ENCODE results near the gene METAP1D.

Gene METAP1D

DNA sequence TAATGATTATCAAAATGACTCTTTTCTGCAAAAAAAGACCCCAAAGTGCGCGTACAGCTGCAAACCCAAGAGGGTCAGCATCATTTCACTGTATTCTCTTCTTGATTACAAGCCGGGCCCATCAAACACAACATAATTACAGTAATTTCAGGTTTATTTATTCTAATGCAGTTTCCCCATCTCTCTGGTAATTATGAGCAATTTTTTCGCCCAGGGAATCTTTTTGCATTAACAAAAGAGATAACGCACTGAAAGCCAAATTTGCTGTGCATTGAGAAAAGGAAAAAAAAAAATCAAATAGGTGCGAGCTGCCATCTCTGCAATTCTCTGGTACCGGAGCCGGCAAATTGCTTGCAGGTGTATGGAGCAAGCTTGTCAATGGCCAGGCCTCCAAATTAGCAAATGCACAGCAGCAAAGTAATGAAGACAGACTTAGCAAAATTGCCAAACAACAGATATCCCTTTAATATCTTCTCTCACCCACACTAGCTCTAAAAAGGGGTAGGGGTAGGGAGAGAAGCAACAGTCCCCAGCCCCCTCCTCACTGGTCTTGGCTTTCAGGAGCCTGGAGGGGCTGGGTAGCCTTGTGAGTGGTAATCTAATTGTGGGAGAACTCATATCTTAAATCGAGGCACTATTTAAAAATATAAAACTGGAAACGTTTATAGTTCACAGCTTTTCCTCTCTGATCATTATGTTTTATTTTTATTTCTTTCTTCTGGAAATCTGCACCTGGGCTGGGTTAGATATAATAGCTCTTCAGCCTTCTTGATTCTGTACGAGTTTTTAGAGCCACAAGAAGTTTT is 92.2 kb downstream of the METAP1D start:
- DNase-seq = peak; percentile 59

GRCh38 chr2:172092716-172093415 is 93.1 kb downstream of the METAP1D start:
- DNase-seq = peak; percentile 68

DNA sequence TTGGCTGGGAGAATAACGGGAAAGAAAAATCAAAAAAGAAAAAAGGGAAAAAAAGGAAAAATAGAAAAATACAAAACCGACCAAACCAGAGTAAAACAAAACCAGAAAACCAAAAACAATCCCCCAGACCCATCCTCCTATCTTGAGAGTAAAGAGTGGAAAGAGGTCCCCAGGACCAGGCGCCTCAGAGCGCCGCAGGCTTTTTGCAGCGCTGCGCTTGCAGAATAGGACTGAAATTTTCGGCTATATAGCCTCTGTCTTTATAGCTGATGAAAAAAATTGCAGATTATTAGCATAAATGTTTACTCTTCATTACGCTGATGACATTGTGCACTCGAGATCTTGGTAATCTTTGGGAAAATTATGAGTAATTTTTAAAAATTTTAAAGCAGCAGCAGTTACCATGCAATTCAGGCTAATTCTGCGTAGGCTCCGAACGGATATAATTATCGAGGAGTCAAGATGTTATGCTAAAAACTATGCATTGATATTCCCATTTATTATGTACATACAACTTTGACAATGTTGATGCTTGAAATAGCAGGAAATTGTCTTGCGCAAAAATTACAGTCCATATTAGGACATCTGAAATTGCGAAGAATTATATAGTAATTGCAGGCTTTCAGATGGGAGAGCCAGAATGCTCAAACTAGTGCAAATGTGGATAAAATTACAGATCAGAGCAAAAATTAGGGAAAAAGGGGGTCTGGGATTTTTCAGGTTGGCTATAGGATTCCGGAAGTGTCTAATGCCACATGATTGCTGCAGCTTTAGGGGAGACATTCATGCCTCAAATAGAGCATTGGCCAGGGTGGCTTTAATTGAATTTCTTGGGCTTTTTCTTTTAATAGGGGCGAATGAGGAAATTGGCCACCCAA is 93.9 kb downstream of the METAP1D start:
- DNase-seq = no peak

DNA sequence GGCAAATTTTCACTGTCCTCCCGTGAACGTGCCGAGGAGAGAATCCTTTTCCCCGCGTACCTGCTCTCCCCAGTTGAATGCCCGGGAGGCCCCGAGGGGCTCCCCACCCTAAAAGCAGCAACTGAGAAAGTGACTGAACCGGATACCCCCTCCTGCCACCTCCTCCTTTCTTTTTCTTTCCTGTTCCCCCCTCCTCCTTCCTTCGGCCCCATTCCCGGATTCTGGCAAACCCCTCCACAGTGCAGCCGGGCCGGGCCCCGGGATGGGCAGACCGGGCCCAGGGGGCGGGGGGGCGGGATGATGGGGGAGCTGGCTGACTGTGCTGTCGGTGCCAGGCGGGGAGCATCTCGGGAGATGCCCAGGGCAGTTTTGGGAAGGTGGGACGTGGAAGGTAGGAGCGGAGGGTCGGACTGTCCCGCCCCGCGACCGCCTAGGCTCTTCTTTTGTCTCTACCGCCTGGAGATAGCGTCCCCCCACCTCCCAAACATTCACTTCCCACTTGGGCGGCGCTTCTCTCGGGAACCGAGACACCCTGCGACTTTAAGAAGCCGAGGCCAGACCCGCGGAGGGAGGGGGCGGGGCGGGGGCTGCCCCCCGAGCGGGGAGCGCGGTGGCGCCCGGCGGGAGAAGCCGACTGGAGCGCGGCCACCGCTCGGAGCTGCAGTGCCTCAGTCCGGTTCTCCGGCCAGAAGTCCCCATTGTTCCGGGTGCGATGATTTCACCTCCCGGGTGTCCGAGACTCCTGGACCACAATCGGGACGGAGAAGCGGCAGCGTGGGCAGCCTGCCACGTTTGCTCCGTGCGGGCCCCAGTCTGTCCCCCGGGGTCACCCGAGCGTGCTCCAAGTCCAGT is 94.8 kb downstream of the METAP1D start:
- peak; percentile 49 for DNase-seq

DNA sequence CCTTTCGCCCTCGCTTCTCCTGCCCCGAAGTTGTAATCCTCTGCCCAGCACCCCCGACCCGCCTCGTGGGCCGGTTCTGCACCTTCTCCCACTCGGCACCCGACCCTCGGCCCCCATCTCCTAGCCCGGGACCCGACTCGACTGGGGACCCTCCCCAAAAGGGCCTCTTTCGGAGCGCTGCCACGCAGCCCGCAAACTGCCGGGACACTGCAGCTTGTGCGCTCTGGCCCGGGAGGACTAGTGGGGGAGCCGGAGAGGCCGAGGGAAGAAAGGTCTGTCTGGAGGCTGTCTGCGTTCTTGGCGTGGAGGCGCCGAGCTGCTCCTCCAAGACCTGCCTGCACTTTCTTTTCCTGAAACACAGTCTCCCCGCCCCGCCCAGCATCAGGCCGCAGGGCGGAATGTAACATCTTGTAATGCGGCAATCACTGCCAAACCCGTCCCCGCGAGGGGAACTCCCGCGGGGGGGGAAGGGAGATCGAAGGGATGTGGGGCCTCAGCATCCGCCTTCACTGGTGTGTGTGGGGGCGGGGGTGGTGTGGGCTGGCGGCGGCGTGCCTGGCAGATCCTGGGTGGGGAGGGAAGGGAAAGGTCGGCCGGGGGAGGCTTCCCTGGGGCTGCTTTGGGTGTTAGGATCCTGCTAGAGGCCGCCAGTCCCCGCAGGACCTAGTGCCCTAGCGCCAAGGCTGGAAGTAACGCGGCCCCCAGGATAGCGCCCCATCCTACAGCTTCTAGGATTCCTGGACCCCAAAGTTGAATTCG is 95.6 kb downstream of the METAP1D start:
- DNase-seq = peak; percentile 75

DNA sequence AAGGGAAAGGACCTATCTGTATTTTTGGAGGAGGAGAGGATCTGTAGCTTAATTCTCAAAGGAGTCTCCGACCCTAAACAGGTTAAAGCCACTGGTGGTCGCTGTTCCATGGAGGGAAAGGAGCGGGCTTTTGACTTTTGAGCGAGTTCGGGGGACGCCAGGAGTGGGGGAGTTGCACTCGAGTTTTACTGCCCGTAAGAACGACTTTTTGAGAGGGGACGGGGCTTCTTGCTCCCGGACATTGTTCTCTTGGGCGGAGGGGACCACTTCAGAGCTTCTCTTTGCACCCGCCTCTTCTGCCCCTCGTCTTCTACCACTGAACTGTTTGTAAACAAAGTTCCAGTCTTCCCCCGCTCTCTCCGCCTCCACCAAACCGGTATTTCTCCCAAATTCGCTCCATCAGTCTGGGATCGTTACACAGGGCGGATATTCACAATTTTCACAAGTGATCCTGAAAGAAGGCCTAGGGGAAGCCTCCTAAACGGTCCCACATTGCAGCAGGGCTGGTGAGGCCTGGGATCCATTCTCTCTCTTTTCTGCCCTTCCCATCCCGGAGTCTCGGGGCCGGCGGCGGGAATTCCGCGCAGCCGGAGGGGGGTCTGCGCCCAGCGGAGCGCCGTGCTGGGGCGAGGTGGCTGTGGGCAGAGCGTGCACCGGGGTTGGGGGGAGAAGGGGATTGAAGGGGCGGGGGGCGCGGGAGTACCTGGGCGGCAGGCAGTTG is 96.3 kb downstream of the METAP1D start:
- peak; percentile 71 for DNase-seq

DNA sequence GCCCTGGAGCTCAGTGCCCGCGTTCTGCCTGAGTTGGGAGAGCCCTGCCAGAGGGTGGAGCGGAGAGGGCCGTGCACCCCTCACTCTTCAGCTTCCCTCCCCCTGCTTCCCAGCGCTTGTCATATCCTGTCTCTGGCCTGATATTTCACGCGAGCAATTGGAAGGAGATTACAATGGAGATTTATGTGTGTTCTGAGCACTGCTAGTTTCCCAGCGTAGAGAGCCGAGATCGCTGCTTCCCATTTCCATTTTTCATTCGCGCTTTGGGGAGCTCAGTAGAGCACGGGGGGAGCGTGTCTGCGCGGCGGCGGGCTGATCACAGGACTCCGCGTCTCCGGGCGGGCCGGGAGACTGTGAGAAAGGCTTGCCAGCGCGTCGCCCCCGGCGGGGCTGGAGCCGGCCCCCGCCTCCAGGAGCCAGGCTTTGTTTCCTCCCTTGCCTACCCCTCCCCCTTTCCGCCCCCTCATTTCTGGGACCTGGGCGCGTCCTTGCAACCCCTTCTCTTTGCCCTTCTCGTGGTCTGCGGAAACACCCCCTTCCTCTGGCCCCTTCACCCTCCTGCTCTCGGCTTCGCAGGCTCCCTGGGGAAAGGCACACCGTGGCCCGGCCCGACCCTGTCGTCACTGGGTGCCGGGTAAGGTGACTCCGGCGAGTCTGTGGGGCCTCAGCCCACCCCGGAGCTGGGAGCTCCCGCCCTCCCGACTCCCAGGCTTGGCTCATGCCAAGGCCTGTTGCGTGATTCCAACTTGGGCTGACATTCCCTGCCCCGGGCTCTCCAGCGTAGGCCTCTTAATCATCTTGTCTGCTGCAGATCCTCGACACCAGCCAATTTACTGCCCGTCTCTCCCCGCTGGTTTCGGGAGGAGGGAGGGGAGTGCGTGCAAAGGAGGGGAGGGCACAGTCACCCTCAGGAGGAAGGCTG is 97.1 kb downstream of the METAP1D start:
- DNase-seq = peak; percentile 67

DNA sequence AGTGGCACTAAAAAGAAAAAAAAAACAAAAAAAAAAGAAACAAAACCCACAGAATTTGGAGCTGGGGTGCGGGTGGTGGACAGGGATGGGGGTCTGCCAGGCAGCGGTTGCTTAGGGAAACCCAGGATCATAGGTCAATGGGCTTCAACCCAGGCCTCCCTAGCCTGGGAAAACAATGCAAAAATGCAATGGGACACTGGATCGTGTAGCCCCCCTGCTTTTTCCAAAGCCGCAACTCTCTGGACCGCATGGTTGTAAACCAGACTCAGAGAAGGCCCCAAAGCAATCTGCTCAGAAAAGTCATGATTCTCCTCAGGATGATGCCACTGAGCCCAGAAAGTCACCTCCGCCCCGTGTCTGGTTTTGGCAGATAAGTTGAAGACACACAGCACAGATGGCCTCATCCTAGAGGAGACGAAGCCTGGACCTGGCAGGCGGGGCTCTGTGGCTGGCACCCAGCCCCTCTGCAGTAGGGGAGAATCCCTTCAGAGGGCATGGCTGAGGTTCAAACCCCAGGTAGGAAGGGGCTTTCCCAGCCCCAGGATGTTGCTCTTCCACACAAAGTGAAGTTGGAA is 97.9 kb downstream of the METAP1D start:
- DNase-seq = peak; percentile 48

- no peak for DNase-seq
These were observed 98.5 kb downstream of the METAP1D start for GRCh38 chr2:172098287-172098649.

GRCh38 chr2:172098650-172099471 is 99.1 kb downstream of the METAP1D start:
- DNase-seq = peak; percentile 86

GRCh38 chr2:172099472-172100079 is 99.8 kb downstream of the METAP1D start:
- DNase-seq = no peak

DNA sequence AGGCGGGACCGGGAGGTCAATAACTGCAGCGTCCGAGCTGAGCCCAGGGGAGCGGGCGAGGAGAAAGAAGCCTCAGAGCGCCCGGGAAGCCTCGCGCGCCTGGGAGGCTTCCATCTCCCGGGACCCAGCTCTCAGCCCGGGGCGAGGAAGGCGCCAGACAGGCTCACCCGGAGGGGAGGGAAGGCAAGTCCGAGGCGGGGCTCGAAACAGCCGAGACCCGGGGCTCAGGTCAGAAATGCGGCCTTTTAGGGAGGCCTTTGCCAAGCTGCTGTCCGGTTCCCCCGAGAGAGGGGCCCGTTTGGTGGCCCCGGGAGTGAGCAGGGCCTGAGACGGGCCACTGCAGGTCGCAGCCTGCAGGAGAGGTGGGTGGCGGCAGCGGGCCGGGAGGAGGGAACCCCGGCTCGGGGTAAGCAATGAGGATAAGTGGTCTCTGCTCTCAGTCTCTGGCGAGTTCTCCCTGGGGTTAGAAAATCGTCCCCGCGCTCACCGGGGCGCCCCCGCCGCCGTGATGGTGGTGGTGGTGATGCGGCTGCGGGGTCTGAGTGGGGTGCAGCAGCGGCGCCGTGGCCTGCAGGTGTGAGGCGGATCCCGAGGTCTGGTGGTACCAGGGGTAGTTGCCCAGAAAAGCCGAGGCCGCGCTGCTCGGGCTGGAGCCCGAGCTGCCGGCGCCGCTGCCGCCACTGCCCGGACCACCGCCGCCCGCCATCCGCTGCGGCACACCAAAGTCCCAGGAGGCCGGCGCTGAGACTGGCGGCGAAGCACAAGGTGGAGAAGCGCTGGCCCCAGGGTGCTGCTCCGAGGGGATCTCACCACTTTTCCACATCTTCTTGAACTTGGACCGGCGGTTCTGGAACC is 100.6 kb downstream of the METAP1D start:
- DNase-seq = peak; percentile 72

- peak; percentile 68 for DNase-seq
These were observed 101.4 kb downstream of the METAP1D start for GRCh38 chr2:172100935-172101820.

DNA sequence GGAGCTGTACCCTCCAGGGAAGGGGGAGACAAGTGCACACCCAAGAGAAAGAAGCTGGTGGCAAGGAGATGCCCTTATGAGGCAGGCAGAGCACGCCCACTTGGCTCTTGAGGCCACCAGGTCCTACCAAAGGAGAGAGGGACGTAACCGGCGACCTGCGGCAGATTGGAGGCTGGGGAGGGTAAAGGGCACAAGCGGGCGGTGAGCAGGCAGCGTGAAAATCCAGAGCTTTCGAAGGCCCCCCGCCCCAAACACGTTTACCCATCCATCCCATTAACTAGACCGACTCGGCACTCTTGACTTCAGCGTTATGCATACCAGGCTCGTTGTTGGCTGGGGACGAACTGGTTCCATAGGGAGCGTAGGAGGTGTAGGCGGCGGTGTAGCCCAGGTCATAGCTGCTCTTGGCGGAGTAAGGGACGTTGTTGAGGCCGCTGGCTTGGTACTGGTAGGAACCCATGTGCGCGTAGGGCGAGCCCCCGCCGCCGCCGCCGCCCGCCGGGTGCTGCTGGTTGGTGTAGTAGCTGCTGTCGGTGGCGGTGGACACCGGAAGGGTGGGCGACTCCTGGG is 102.2 kb downstream of the METAP1D start:
- no peak for DNase-seq
